Measurements from ENCODE around the gene RBFOX1.

The RBFOX1 gene

GRCh38 chr16:7404217-7404616 is 71.6 kb downstream of the RBFOX1 start:
- TF ChIP-seq CTCF (IDR thresholded peaks at IDR 0.05; ENCODE audit: low read length) (no peak), EZH2 (IDR thresholded peaks at IDR 0.05; ENCODE audit: borderline replicate concordance, low read length) (no peak)
- H3K27me3 ChIP-seq (ENCODE audit: insufficient read depth, low read length): no peaks in the 10 kb centered on the region

DNA sequence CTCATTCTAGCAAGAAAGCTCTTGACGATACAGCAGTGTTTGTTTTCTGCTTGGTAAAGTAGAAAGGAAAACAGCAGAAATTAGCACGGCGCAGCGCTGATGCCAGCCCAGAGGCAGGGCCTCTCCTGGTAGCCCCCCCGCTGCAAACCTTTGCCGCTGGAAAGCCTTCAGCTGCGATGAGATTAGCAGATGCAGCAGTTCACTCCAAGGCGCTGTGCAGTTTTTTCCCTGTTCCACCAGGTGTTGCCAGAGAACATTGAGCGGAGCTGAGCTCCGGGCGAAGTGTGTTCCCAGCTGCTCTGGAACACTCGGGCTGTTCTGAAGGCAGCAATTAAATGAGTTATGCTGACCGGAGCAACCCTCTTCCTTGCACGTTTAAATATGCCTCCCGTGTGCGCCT is 72.5 kb downstream of the RBFOX1 start:
- Histone ChIP-seq H3F3A (ENCODE audit: insufficient read depth, low read length) (no peaks in the 10 kb centered on the region), H3K4me1 (ENCODE audit: insufficient read depth, low read length, severe bottlenecking) (no peaks in the 10 kb centered on the region), H2AFZ (ENCODE audit: low read length) (no peak overlapping the region), H3K27me3 (ENCODE audit: insufficient read depth, low read length) (no peaks in the 10 kb centered on the region), H3K9ac (ENCODE audit: low read length) (no peak overlapping the region), H4K20me1 (ENCODE audit: insufficient read depth, low read length) (no peaks in the 10 kb centered on the region), H3K79me2 (ENCODE audit: insufficient read depth, low read length) (no peaks in the 10 kb centered on the region), H3K9me3 (ENCODE audit: low read length) (no peaks in the 10 kb centered on the region), H3K4me2 (ENCODE audit: low read length) (no peak overlapping the region), H3K9me2 (ENCODE audit: low read depth, low read length) (no peaks in the 10 kb centered on the region), H3K4me3 (ENCODE audit: low read depth, low read length, poor library complexity, severe bottlenecking) (no peak overlapping the region), H3K36me3 (ENCODE audit: insufficient read depth, low read length) (no peaks in the 10 kb centered on the region), H3K27ac (ENCODE audit: low read depth, low read length, poor library complexity, severe bottlenecking) (no peak overlapping the region)
- TF ChIP-seq CTCF (IDR thresholded peaks at IDR 0.05; ENCODE audit: low read length) (no peak), EZH2 (IDR thresholded peaks at IDR 0.05; ENCODE audit: borderline replicate concordance, low read length) (no peak)

More at GRCh38 chr16:7404217-7404616, 71.6 kb downstream of the RBFOX1 start:
- H3K27ac ChIP-seq (ENCODE audit: low read depth, low read length, poor library complexity, severe bottlenecking): no peak overlapping the region
- no peaks in the 10 kb centered on the region for H3K9me3 ChIP-seq (ENCODE audit: low read length)
- no peaks in the 10 kb centered on the region for H3F3A ChIP-seq (ENCODE audit: insufficient read depth, low read length)
- H3K9me2 ChIP-seq (ENCODE audit: low read depth, low read length): no peaks in the 10 kb centered on the region
- no peak overlapping the region for H3K9ac ChIP-seq (ENCODE audit: low read length)
- H2AFZ ChIP-seq (ENCODE audit: low read length): no peak overlapping the region
- no peaks in the 10 kb centered on the region for H4K20me1 ChIP-seq (ENCODE audit: insufficient read depth, low read length)
- H3K4me3 ChIP-seq (ENCODE audit: low read depth, low read length, poor library complexity, severe bottlenecking): no peak overlapping the region
- no peak overlapping the region for H3K4me2 ChIP-seq (ENCODE audit: low read length)
- H3K36me3 ChIP-seq (ENCODE audit: insufficient read depth, low read length): no peaks in the 10 kb centered on the region
- H3K4me1 ChIP-seq (ENCODE audit: insufficient read depth, low read length, severe bottlenecking): no peaks in the 10 kb centered on the region
- no peaks in the 10 kb centered on the region for H3K79me2 ChIP-seq (ENCODE audit: insufficient read depth, low read length)

DNA sequence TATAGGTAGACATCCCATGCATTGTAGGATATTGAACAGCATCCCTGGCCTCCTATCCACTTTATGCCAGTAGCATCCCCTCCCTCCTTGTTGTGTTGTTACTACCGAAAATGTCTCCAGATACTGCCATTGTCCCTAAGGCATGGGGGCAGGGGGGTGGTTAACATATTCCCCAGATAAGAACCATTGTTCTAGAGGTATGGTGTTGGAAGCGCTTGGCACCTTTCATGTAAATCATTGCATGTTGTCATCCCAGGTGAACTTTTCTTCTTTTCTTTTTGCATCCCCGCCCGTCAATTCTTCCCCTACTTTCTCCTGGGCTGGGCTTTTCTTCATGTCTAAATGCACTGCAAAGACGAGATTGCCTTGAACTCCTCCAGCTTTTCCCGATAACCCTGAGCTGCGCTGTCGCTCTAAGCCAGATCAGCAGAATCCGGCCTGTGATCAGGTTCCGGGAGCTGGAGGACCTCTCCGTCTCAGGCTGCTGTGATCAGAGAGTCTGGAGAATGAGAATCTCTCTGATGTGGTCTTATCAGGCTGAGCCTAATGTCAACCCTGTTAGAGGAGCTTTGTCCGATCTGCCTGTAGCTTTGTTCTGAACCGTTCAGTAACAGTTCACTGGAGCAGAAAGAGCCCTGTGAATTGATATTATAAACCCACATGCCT is 76.2 kb downstream of the RBFOX1 start:
- no peaks in the 10 kb centered on the region for H3F3A ChIP-seq (ENCODE audit: insufficient read depth, low read length)
- H3K27me3 ChIP-seq (ENCODE audit: insufficient read depth, low read length): no peaks in the 10 kb centered on the region
- no peaks in the 10 kb centered on the region for H4K20me1 ChIP-seq (ENCODE audit: insufficient read depth, low read length)
- no peak overlapping the region for H3K4me2 ChIP-seq (ENCODE audit: low read length)
- H3K9ac ChIP-seq (ENCODE audit: low read length): no peak overlapping the region
- H3K9me3 ChIP-seq (ENCODE audit: low read length): no peaks in the 10 kb centered on the region
- H3K27ac ChIP-seq (ENCODE audit: low read depth, low read length, poor library complexity, severe bottlenecking): no peak overlapping the region
- no peaks in the 10 kb centered on the region for H3K79me2 ChIP-seq (ENCODE audit: insufficient read depth, low read length)
- H3K4me3 ChIP-seq (ENCODE audit: low read depth, low read length, poor library complexity, severe bottlenecking): no peak overlapping the region
- TF ChIP-seq CTCF (IDR thresholded peaks at IDR 0.05; ENCODE audit: low read length): no peak
- TF ChIP-seq EZH2 (IDR thresholded peaks at IDR 0.05; ENCODE audit: borderline replicate concordance, low read length): no peak
- no peaks in the 10 kb centered on the region for H3K36me3 ChIP-seq (ENCODE audit: insufficient read depth, low read length)
- no peak overlapping the region for H2AFZ ChIP-seq (ENCODE audit: low read length)
- no peaks in the 10 kb centered on the region for H3K4me1 ChIP-seq (ENCODE audit: insufficient read depth, low read length, severe bottlenecking)
- H3K9me2 ChIP-seq (ENCODE audit: low read depth, low read length): no peaks in the 10 kb centered on the region

Data from OCI-LY1 (cell line).